Kidney epithelial cell (primary cell): ENCODE data around the gene TENT4B. TPM values are rescaled to one million over a fixed set of nuclear protein-coding genes. Genes with fewer than 3 reads are reported as not detected.
A peak's percentile ranks its signal among the peaks of the same experiment; 100 is the strongest.

Experiments used
- DNase-seq: peaks from one replicate; pipeline ENCODE4 v3.0.0-alpha.2; 2010; ENCODE audit warnings: low read depth
- H3K27me3 ChIP-seq: 2 replicates; pipeline ENCODE4 v1.6.0; 2011; ENCODE audit warnings: low read length; ENCODE audit not compliant: control insufficient read depth, insufficient read depth
- H3K36me3 ChIP-seq: 2 replicates; pipeline ENCODE4 v1.5.1; 2011; ENCODE audit warnings: low read length; ENCODE audit not compliant: control insufficient read depth, insufficient read depth
- H3K4me3 ChIP-seq: 2 replicates; pipeline ENCODE4 v1.5.1; 2011; ENCODE audit warnings: low read depth, mild to moderate bottlenecking, control low read depth, low read length
- CTCF ChIP-seq: IDR thresholded peaks from 2 replicates; pipeline ENCODE4 v1.5.1; 2011; ENCODE audit warnings: mild to moderate bottlenecking, moderate library complexity, low read length, control low read depth, inconsistent platforms; ENCODE audit not compliant: insufficient read depth, poor library complexity, severe bottlenecking
- total RNA-seq: library from RNA; depleted of rRNA; stranded (reverse); fragments of >200 nt; gene quantifications from 2 replicates; pipeline ENCODE4 v1.2.3, GENCODE V29; 2015

TENT4B gene
- total RNA-seq, 1 donor from 2014 or later, result 11.0 TPM

DNA sequence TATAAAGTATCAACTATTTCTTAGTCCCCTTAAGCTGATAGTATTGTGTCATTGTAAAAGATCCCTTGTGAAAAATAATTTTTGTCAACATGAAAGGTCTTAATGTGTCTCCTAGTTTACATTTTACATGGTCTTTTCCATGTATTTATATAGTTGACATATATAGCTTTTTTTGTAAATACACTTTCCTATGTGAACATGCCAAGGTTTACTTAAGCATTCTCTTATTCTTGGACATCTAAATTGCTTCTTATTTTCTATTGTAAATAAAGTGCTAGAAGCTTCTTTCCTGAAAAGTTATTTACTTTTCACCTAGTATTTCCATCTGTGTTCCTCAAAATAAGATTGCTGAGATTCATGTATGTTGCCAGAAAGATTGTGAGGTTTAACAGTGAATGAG lies 29.3 kb downstream of the TENT4B start:
- Histone ChIP-seq H3K4me3 (no peak overlapping the region), H3K27me3 (no peaks in the 10 kb centered on the region), H3K36me3 (no peaks in the 10 kb centered on the region)
- DNase-seq, result no peak
- no peak for TF ChIP-seq CTCF

GRCh38 chr16:50183316-50183715 lies 30.2 kb downstream of the TENT4B start:
- no peak for DNase-seq
- Histone ChIP-seq H3K27me3 (no peaks in the 10 kb centered on the region), H3K36me3 (no peaks in the 10 kb centered on the region), H3K4me3 (no peak overlapping the region)
- TF ChIP-seq CTCF, result no peak

- TF ChIP-seq CTCF, result no peak
- no peak overlapping the region for H3K4me3 ChIP-seq
- no peaks in the 10 kb centered on the region for H3K27me3 ChIP-seq
- DNase-seq, result peak; percentile 96
- H3K36me3 ChIP-seq, result no peaks in the 10 kb centered on the region
Observed at GRCh38 chr16:50185005-50185505, 31.9 kb downstream of the TENT4B start.

GRCh38 chr16:50188619-50189136 lies 35.6 kb downstream of the TENT4B start:
- Histone ChIP-seq H3K36me3 (no peaks in the 10 kb centered on the region), H3K4me3 (no peak overlapping the region), H3K27me3 (no peaks in the 10 kb centered on the region)
- DNase-seq, result no peak
- no peak for TF ChIP-seq CTCF

GRCh38 chr16:50190292-50190691 lies 37.2 kb downstream of the TENT4B start:
- DNase-seq, result no peak
- no peak overlapping the region for H3K4me3 ChIP-seq
- H3K27me3 ChIP-seq, result no peaks in the 10 kb centered on the region
- no peaks in the 10 kb centered on the region for H3K36me3 ChIP-seq
- no peak for TF ChIP-seq CTCF

GRCh38 chr16:50192386-50193050 lies 39.4 kb downstream of the TENT4B start:
- DNase-seq, result no peak
- Histone ChIP-seq H3K36me3 (no peaks in the 10 kb centered on the region), H3K27me3 (no peaks in the 10 kb centered on the region), H3K4me3 (no peak overlapping the region)
- no peak for TF ChIP-seq CTCF
